HG03095 (cell line): ENCODE data around the gene ALG14.
"Not testable (repeated sequence)": the region's sequence is repeated elsewhere in the genome, so short reads cannot be mapped to it uniquely, and the experiment has no call there.

Experiments
- ATAC-seq: cut with Tn5 transposase; IDR thresholded peaks from one replicate; pipeline ENCODE4 v1.9.1; 2021; ENCODE audit warnings: moderate library complexity; ENCODE audit not compliant: unreplicated experiment

ALG14 gene

DNA sequence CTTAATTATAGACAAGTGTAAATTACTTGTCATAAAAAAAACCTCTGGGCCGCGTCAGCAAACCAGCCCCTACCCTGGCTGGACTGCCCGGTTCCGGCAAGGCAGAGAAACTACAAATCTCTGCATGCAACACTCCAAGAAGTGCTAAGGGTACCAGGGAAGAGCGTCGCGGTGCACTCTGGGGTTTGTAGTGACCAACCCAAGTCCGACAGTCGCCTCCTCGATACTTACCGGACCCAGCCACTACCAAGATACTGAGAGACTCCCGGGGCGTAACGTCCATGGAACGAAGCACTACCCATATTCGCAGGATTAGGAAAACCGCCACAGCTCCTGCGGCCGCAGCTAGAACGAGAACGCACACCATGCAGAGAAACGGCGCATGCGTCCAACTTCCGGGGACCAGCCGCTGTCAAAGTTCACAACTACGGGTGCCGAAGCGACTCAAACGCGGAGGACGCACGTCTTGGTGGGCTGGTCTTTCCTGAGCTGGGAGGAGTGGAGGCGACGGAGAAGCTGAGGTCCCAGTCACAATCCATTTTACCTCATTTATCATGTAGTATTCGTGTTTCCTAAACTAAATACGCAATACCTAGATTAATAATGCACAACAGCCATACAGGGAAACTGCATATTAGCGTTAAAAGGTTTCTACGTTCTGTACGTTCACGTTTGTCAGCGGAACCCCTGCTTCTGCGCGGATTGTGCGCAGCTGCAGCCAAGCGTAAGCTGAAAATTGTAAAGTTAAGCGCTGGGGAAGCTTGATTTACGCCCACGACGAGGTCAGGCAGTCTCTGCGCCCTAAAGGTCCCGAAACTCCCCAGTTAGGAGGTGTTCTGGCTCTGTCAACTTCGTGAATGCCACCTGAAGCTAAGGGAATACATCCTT is at the start of gene ALG14:
ALG14 (minus strand) TSS at position 420 of the 888 bp plus-strand sequence; CDS start at position 367, 53 bp downstream.
- ATAC-seq: peak; percentile 97

GRCh38 chr1:95122151-95122697 is 49.5 kb upstream of the ALG14 start:
- ATAC-seq: no peak

GRCh38 chr1:95119273-95119672 is 46.5 kb upstream of the ALG14 start:
- ATAC-seq: no peak

- no peak for ATAC-seq
Observed at GRCh38 chr1:95118710-95119109, 46.0 kb upstream of the ALG14 start.

GRCh38 chr1:95118067-95118499 is 45.3 kb upstream of the ALG14 start:
- ATAC-seq: no peak

- peak; percentile 48 for ATAC-seq
Observed at GRCh38 chr1:95117207-95118066, 44.7 kb upstream of the ALG14 start, which contains the start of gene TLCD4. Gene TLCD4, plus strand, starts transcription at chr1:95117355. Its CDS starts 26,547 bp downstream, at chr1:95143902.

DNA sequence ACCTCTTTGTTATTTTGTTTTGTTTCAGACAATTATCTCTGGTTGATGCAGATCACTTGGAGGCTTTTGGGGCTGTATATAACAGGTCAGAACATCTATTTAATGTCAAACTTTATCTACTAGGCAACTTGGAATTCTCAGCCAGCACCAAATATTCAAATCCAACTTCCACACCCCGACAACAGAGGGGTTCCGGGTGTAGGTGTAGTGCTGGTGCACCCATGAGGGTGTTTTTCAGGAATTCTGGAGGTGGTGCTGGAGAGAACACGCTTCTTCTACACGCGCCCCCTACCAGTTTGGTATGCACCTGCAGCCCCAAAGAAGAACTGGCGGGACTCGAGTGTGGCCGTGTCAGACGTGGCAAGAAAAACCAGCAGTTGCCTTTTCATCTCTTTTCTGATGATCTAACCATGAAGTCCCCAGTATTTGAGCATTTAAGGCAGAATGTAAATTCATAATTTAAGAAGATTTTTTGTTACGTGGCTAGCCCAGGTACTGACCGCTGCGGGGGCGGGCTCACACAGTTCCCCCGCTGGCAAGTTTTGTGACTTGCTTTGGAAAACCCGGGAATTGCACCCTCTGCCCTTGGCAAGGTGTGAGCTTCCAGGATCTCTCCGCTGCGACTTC is 43.9 kb upstream of the ALG14 start:
- ATAC-seq: peak; percentile 65

- no peak for ATAC-seq
Observed at GRCh38 chr1:95115708-95116137, 43.0 kb upstream of the ALG14 start.

- no peak for ATAC-seq
Observed at GRCh38 chr1:95113684-95114083, 40.9 kb upstream of the ALG14 start.

DNA sequence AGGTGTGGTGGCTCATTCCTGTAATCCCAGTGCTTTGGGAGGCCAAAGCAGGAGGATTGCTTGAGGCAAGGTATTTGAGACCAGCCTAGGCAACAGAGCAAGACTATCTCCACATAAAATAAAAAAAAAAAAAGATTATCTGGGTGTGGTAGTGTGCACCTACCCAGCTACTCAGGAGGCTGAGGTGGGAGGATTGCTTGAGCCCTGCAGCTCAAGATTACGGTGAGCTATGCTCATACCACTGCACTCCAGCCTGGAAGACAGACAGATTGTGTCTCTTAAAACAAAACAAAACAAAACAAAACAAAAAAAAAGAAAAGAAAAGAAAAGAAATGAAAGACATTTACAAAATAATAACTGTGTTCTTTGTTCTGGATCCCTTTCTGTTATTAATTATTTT is 38.3 kb upstream of the ALG14 start:
- no peak for ATAC-seq

GRCh38 chr1:95108792-95109191 is 36.0 kb upstream of the ALG14 start:
- ATAC-seq: no peak

- no peak for ATAC-seq
Observed at GRCh38 chr1:95098196-95098595, 25.4 kb upstream of the ALG14 start.

GRCh38 chr1:95097426-95097825 is 24.7 kb upstream of the ALG14 start:
- no peak for ATAC-seq

DNA sequence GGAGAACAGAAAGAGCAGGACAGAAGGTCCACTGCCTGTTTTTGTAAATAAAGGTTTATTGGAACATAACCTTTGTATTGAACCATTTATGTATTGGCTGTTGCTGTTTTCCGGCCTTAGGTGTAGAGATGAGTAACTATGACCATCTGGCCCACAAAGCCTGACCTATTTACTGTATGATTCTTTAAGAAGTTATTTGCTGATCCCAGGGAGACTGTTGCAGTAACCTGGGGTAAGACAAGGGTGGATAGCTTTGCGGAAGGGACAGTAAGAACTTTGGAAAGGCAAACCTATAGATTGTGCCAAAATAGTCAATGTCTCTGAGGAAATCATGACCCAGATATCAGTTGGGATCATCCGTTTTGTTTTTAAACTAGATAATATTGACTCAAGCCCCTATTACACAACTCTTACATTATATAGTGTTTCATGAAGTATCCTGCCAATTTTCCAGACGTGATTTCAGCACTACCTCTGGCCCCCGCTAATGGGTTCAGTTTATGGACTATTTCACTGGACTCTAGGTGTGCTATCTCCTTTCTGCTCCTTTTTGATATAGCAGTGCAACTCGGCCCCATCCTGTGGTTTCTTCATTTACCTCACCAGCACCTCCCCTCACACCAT is 23.6 kb upstream of the ALG14 start:
- peak; percentile 34 for ATAC-seq

GRCh38 chr1:95095833-95096217 is 23.1 kb upstream of the ALG14 start:
- peak; percentile 98 for ATAC-seq

- no peak for ATAC-seq
Observed at GRCh38 chr1:95094923-95095322, 22.2 kb upstream of the ALG14 start.

DNA sequence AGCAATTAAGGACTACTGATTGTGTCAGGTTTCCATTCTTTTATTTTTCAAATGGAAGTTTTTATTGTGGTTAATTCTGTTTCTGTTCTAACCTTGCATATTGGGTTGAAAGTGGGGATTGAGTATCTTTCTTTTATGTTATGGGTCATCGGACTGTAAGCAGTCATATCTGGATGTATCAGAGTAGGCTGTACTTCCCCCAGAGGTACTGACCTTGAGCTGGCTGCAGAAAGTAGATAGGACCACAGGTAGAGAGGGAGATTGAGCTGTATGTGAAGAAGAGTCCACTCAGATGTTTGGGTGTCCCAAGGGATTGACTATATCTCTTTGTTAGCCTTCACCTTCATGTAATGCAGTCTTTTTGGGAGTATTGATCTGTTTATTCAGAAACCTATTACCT is 20.5 kb upstream of the ALG14 start:
- no peak for ATAC-seq

DNA sequence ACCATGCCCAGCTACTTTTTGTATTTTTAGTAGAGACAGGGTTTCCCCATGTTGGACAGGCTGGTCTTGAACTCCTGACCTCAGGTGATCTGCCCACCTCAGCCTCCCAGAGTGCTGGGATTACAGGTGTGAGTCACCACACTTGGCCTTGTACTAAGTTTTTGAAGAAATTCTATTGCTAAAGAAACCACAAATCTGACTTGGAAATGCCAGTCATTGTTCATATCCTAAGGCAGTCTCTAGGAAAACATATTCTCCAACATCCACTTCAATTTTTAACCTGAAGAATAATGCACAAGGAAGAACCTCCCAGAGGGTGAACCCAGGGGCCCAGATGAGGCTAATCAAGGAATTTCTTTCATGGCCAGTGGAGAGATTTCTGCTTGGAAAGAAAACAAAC is 20.1 kb upstream of the ALG14 start:
- ATAC-seq: not testable (repeated sequence)

- not testable (repeated sequence) for ATAC-seq
Observed at GRCh38 chr1:95091290-95091689, 18.5 kb upstream of the ALG14 start.

DNA sequence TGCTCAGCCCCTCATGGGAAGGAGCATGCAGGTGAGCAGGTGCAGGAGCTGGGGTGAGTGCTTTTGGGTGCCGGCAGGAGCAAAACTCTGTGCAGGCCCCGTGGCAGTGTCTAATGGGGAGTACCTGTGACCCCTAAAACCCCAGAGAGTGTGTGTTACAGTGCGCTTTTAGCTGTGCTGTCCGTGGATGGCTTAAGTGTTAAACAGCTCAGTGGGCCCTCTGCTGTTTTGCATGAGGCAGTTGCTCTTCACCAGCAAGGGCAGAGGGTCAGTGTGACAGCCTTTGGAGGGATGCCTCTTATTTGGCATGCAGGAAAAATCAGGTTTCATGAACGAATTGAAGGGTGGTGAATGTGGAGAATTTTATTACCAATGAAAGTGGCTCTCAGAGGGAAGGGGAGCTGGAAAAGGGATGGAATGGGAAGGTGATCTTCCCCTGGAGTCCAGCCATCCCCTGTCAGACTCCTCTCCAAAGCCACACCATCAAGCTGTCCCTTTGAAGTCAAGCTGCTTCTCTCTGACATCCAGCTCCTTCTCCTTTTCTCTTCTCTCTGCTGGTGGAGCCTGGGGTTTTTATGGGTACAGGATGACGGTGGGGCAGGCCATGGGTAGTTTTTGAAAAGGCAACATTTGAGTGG is 17.0 kb upstream of the ALG14 start:
- ATAC-seq: no peak
